IMR-90 (cell line): ENCODE results near the gene CMTM1. TPM values are rescaled to one million over a fixed set of nuclear protein-coding genes. Genes with fewer than 3 reads are reported as not detected.

Experiments used
- MXI1 ChIP-seq: IDR thresholded peaks from 2 replicates; pipeline ENCODE4 v1.6.1; 2012; ENCODE audit warnings: low read depth, mild to moderate bottlenecking, low read length, moderate library complexity, borderline replicate concordance
- POLR2A ChIP-seq: IDR thresholded peaks from 2 replicates; pipeline ENCODE4 v1.6.1; 2012; ENCODE audit warnings: mild to moderate bottlenecking, low read depth, low read length
- RAD21 ChIP-seq: IDR thresholded peaks from 2 replicates; pipeline ENCODE4 v1.6.1; 2012; ENCODE audit warnings: low read length, improper control_type of control experiment
- SMC3 ChIP-seq: fragments of 150-350 bp; IDR thresholded peaks from 2 replicates; pipeline ENCODE4 v1.6.1; 2016; ENCODE audit warnings: low read depth, mild to moderate bottlenecking, antibody characterized with exemption, low read length, moderate library complexity
- polyA plus RNA-seq, 3 experiments: library from polyadenylated mRNA; depleted of rRNA; stranded (reverse); fragments of >200 nt; gene quantifications; 2 replicates each; pipeline ENCODE4 v1.2.3, GENCODE V29; 2012; ENCODE audit warnings: low replicate concordance in 1 of 3
- total RNA-seq: library from RNA; depleted of rRNA; stranded (reverse); fragments of >200 nt; gene quantifications from 2 replicates; pipeline ENCODE4 v1.2.3, GENCODE V29; 2012

Gene CMTM1
- total and polyA plus RNA-seq, 2 of the 4 experiments (the other 2 are of a cell fraction) = 0.54 to 2.1 TPM

GRCh38 chr16:66618588-66619375, 52.5 kb downstream of the CMTM1 start (continued):
- TF ChIP-seq SMC3 = no peak
- peak; percentile 4; the same call in 1 of the 2 replicates for TF ChIP-seq RAD21
- TF ChIP-seq POLR2A = no peak
- no peak for TF ChIP-seq MXI1
